ENCODE measurements around the gene NMNAT2.

- TF ChIP-seq CTCF (IDR thresholded peaks at IDR 0.05) (no peak), POLR2A (IDR thresholded peaks at IDR 0.05) (no peak), POLR2AphosphoS5 (IDR thresholded peaks at IDR 0.05) (no peak)
These were observed 87.8 kb downstream of the NMNAT2 start for GRCh38 chr1:183330335-183330734.

Data from upper lobe of left lung (tissue), 4 donors.